NCI-H446 treated with DMSO at 0.1 percent for 48 hours (cell line): ENCODE results near the gene TNS1.
"Not testable (repeated sequence)": the region's sequence is repeated elsewhere in the genome, so short reads cannot be mapped to it uniquely, and the experiment has no call there.

Experiments
- DNase-seq: peaks from one replicate; lab custom pipeline; 2025; lab: John Stamatoyannopoulos, UW

The TNS1 gene

DNA sequence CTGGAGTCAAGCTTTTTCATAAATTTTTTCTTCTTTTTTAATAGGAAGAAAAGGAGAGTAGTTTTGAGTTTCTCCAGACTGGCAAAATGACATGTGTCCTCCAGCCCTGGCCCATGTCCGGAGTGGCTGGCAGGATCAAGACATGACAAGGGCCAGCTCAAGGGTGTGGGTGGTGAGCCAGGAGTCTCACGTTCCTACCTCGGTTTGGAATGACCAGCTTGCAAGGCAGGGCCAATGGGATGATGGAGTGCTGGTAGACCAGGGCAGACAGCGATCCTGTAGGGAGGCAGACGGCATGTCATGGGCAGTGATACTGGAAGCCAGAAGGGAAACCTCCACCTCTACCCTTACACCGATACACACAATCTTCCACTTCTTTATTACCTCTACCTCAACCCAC lies 190.6 kb downstream of the TNS1 start:
- DNase-seq, result no peak

DNA sequence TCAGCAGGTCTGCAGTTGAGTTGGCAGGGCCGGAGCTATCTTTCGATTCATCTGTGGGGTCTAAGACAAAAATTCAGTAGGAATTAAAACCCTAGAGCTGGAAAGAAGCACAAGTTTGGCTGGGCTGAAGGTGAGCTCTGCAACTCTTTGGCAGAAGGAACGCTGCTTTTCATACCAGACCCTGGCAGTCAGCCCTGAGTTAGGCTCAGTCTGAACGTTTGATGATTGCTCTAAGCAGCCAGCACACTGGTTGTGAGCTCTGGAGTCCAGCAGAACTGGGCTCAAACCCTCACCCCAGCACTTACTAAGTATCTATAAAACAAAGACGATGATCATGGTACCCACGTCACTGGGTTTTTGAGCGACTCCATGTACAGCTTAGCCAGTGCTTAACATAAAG lies 192.5 kb downstream of the TNS1 start:
- no peak for DNase-seq

DNA sequence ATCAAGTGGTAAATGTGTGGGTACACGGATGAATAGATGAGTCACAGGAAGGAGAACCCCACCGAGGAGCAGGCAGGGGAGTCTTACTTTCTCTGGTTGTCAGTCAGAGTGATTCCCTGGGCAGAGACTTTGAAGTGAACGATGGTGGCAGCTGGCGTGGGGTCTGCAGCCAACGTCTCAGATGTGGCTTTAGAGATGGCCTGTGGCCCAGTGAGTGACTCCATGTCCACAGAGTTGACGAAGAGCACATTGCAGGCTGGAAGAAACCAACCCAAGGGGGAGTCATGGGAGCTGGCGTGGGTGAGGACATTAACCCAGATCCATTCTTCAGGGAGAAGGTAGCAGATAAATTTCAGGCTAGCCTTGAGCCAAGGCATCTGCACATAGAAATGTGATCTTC lies 193.1 kb downstream of the TNS1 start:
- no peak for DNase-seq

DNA sequence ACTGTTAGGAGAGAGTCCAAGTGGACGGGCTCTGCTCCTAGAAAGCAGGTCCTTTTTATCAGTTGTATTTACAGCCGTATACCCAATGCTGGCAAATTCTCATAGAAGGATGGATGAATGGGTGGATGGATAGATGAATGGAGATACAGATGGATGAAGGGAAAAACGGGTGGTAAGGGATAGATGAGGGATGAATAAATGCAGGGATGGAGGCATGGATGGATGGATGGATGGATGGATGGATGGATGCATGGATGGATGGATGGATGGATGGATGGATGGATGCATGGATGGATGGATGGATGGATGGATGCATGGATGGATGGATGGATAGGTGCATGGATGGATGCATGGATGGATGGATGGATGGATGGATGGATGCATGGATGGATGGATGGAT lies 193.8 kb downstream of the TNS1 start:
- DNase-seq, result not testable (repeated sequence)

DNA sequence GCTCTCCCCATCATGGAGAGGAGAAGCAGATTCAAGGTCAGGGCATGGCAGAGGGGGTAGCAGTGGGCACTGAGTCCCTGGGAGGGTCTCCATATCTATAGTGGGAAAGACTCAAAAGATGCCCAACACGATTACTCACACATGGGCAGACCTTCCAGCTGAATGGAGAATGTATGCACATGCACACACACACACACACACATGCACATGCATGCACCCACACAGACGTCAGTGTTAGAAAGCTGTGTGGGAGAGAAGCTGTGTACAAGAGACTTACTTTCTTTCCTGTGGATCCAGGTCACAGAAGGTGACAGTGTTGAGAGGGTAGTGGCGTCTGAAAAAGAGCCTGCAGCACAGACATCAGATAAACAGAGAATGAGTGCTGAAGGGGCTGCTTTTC lies 194.5 kb downstream of the TNS1 start:
- no peak for DNase-seq

DNA sequence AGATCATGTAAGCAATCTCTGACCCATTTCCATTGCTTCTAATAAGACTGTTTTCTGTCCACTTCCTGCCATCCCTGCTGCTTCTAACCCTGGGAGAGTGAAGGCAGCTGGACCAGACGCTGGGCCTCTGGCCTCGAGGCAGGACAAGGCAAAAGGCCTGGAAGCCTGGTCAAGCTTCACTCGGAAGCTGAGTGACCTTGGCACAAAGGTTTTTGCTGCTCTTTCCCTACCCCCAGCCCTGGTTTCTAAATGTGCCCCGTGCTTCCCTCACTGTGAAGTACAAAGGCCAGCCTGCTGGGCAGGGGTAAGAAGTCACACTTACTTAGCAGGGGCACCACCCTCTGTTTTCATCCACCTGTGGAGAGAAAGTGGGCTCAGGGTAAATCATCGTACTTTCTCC lies 195.0 kb downstream of the TNS1 start:
- no peak for DNase-seq

DNA sequence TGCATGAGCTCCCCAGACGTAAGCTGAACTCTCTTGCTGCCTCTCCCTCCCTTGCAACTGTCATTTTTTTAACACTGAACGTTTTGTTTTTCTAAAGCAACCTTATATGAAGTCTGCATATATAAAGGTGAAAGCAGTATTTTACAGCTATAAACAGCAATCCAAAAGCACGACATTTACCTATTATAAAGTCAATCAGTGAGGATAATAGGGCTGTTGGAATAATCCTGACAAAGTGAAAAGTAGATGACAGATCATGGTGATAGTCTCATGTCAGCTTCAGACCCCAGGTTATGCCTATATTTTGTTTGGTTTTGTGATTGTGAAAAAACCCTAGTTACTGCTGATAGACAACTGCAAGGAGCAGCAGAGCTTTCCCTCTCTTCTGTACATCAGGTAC lies 195.8 kb downstream of the TNS1 start:
- DNase-seq, result no peak

DNA sequence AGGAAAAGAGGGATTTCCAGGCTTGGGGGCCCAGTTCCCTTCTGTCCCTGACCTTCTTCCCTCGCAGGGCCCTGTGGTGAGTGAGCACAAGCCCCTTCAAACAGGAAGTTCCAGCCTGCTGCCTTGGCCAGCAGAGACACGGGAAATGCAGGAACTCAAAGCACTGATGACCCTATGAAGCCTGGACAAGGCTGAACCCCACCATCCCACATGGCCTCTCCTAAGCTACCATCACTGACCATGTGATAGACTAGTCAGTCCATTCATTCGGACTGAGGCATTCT lies 196.4 kb downstream of the TNS1 start:
- DNase-seq, result no peak

DNA sequence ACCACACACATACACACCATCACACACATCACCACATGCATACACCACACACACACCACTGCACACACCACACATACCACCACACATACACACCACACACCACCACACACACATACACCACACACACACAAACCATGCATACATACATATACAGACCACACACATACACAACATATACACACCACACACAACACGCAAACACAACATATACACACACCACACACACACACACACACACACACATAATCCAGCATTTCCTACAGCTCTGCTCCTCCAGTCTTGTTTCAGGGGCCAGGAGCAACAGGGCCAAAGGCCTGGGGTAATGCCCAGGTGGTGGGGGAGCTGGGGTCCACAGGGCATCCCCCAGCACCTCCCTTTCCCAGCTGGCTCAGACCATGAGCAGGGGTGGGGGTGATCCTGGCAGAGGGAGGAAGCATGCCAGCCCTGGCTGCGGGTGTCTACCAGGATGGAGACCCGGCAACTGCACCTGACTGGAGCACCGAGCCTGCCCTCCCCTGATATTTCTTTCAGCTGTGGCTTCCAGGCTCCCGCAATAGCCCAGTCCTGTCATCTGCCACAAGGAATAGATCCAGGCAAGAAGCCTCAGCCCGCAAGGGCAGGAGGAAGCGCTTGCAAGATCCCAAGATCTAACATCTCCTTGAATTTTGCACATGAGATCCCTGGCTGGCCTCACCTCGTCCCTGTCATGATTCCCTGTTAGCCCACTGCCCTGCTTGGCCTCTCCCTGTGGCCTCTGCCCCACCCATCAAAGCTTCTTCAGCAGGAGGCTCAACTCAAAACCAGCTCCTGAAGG lies 196.9 kb downstream of the TNS1 start:
- DNase-seq, result no peak

DNA sequence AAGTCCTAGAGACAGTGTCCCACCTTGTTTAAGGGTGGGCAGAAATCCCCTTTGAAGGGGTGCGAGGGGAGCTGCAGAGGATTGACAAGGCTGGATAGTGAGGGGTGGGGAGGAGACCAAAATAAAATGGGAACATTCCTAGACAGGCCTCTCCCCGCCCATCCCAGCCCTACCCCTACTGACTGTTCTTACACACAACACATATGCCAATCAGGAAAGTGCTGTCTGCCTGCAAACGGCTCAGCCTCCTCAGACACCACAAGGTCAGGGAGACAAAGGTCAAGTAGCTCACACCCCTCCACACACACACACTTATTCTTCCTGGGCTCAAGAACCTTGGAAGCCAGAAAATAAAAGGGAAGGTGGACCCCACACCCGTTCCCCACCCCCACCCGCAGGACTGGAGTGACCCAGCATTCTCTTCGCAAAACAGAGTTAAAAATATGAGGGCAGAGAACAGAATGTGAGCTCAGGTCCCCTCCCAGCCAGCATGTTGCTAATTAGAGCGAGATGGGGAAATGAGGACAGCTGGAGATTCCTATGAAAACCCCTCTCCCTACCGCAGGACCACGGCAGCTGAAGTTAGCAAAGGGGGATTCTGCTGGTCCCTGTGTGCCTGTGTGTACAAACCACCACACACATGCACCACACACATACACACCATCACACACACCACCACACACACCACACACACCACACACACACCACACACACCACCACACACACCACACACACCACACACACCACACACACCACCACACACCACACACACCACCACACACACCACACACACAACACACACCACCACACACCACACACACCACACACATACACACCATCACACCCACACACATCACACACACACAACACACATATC lies 197.8 kb downstream of the TNS1 start:
- DNase-seq, result no peak

DNA sequence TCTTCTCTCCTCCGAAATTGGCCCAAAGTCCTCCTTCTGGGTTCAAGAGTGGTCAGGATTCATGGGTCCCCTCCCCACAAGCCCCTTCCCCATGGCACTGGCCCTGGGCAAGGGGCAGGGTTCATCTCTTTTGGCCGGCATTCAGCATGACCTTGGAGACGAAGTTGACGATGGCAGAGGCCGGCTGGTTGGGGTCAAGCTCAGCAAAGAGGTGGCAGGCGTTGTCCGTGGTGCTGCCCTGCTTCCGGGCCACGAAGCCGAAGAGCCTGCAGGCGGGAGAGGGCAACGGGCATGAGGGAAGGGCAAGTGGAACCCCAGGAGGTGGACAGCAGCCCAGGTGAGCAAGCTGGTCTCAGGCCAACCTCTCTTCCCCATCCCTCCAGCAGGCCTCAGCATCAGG lies 198.5 kb downstream of the TNS1 start:
- DNase-seq, result no peak

DNA sequence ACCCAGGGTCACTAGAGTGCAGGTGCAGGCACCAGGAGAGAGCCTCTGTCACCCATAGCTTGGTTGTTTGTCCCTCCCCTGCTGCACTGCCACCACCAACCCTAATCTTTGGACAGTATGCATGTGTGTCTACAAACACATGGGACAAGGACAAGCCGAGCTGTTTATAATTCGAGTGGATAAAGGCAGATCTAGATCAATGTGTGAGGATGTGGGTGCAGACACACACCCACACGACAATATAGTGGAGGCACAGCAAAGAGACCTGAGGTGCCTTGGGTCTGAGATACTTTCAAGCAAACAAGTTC lies 199.2 kb downstream of the TNS1 start:
- DNase-seq, result no peak

DNA sequence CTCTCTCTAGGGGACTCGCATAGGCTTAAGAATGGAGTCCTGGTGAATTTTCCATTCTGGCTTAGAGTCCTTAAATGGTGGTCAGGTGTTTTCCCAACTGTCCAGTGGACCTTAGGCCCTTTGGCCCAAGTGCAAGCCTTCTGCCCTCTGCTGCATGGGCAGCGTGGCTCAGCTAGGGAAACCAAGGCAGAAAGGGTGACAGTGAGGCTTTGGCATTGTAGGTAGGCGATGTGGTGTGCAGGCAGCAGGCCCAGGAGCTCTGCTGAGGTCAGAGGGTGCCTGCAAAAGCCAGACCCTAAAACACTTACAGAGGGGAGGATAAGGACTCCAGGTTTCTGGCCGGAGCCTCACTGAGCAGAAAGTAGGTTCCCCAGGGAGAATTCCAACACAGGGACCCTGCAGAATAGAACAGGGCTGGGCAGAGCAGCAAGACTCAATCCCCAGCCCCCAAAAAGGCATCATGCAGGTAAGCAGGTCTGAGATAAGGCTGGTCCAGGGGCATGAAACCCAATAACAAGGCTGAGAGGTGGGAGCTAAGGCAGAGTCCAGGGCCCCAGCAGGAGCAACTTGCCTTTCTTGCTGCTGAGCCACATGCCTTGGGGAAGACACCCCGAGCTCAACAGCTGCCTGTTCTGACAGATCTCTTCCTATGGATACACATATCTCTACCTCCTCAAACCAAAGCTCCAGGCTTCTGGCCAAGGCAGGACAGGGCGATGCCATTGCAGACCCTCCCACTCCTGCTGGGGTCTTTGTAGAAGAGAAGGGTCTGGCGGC lies 199.7 kb downstream of the TNS1 start:
- no peak for DNase-seq

DNA sequence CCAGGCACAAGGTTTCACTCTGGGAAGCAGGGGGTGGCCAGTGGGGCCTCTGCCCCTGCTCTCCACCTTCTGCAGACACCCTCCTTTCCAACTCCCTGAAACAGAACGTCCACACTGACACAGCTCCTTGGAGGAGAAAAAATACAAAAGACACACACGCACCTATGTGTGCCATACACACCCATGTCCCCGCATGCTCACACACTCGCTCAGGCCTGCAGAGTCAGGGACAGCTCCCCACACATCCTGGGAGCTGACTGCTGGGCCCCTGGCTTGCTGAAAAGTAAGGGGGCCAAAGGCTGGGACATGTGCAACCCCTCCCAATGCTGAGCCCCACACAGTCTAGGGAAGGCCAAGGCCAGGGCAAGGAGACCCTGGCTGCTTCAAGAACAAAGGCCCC lies 200.5 kb downstream of the TNS1 start:
- no peak for DNase-seq

DNA sequence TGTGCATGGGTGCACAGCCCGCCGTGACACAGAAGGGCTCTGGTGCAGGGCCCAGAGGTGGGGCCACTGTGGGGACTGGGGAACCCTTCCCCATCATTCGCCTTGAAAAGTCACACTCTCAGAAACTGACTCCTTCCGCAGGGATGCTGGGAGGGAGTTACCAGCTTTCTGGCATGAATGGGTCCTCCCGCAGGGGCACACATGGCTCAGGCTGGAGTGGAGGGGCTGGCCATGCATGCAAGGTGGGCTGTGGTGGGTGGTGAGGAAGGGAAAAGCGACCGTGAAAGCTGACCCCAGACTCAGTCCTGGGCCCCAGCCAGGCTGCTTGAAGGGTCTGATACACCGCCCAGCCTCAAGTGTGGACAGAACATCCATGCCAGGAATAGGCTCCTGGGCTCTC lies 201.1 kb downstream of the TNS1 start:
- DNase-seq, result no peak

DNA sequence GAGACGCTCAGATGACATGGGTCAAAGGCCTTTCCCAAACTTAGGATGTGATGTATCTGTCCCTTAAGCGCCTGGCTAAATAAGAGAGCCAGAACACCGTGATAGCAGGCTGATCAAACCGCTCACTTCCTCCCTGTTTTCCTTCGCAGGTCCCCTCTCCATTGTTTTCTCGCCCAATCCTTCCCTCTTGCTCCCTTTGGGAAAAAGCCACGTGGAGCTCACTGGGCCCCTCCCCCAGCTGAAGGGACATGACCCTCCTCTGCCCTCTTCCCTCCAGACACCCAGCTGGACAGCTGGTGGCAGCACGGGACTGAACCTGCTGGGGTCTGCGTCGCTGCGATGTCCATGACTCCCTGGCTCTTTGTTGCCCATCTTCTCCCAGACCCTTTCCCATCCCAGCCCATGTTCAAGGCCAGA lies 201.7 kb downstream of the TNS1 start:
- DNase-seq, result no peak

DNA sequence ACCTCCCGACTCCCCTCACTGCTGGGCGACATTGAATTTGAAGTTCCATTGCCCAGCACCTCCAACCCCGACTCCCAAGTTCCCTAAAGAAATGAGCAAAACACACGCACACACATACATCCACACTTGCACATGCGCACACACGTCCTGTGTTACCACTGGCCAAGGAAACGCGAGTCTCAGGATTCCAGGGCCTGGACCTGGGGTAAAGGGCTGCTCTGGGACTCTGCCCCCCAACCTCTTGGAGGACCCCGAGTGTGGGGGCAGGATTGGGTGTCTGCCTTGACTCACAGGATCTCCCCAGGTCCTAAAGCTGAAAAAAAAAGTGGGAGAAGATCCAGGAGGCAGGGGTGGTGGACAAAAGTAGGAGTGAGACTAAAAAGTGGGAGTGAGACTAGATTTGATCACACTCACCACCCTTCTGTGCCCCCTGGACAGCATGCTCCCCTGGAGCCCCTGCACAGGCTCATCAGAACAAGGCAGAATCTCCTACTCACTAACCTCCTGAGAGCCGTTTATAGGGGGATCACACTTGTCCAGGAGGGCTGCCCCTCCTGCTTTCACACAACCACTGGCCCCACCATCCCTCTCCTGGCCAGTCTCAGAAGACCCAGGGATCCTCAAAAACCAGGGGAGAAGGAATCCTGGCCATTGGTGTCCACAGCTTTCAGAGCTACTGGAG lies 202.2 kb downstream of the TNS1 start:
- DNase-seq, result no peak

DNA sequence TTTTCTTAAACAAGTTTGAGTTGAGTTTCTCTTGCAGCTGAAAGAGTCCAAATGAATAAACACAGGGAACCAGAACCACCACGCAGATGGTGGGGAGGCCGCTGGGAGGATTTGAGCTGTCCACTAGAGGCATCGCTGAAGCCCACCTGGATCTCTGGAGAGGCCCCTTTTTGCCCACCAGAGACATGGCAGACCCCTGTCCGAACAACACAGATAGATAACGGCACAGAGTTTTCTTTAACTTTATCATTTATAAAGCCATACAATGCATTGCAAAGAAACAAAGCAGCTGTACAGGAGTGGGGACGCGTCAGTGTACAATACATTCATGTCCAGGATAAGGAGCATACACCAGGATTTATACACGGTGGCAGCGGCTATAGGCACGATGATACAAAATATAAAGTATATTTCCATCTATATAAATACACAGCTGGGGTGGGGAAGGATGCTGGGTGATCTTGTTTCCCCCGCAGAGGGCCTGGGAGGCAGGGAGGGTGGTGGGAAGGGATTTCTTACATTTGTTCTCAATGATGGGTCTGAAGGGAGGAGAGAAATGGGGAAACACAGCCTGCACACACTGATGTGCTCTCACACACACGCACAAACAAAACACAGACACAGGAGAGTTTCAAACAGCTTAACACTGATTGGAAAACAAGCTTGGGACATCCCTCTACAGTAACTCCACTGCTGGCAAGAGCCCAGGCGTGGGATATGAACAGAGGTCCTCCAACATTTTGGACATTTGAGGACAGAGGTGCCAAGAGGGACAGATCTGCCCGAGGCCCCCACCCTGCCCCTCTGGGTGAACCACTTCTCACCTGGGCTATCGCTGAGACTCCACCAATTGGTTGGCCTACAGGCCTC lies 203.0 kb downstream of the TNS1 start:
- DNase-seq, result no peak

DNA sequence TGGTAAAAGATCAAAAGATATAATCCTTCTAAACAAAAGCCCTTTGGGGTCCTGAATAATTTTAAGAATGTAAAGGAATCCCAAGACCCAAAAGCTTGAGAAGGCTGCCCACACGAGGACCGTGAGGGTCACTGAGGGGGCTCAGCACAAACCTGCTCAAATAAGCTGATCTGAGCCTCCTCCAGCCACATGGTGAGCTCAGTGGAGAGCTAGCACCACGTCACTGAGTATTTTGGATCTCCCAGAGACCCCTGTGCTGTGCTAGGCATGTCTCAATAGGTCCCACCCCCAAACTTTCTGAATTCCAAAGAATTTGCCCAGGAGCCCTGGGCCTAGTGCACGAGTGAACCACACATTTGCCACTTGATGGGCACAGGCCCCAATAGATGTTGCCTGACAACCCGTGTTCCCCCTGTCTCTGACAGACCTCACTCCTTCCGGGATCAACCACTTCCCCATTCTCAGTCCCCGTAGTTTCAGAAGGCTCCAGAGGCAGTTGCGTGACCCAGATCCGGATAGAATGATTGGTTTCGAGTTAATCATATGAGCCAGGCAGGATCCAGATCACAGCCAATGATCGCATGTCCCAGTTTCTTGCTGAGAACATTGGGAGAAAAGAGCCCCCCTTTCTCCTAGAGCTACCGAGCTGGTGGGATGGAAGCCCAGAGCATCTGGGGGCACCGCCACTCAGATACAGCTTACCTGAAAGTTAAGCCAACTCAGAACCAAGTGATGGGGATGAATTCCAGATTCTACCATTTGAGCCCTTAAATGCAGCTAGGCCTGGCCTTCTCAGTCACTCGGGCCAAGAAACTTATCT lies 203.8 kb downstream of the TNS1 start:
- no peak for DNase-seq

DNA sequence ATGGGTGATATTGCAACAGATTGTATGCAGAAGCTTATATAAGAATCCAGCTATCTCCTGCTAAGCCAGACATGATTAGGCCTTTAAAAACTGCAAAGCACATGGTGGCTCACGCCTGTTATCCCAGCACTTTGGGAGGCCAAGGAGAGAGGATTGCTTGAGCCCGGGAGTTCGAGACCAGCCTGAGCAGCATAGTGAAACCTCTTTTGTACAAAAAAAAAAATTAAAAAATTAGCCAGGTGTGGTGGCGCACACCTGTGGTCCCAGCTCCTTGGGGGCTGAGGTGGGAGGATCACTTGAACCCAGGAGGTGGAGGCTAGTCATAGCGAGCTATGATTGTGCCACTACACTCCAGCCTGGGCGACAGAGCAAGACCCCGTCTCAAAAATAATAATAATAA lies 204.6 kb downstream of the TNS1 start:
- no peak for DNase-seq

DNA sequence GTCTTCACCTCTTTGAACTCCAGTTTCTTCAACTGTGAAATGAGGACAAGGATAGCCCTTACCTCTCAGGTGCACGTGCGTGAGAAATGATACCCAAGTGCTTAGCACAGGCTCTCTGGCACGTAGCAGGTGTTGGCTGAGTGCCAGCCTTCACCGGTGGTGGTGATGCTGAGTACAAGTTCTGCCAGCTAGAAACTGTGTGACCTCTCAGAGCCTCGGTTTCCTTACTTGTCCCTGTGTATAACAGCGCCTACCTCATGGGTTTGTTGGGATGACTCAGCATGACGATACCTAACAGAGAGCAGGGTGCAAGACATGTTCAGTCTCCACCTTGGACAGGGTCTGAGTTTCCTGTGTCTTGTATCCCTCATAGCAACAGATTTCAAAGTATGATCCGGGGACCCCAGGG lies 205.1 kb downstream of the TNS1 start:
- DNase-seq, result no peak
